ENCODE measurements around the gene C14orf39.

Gene C14orf39, protein sequence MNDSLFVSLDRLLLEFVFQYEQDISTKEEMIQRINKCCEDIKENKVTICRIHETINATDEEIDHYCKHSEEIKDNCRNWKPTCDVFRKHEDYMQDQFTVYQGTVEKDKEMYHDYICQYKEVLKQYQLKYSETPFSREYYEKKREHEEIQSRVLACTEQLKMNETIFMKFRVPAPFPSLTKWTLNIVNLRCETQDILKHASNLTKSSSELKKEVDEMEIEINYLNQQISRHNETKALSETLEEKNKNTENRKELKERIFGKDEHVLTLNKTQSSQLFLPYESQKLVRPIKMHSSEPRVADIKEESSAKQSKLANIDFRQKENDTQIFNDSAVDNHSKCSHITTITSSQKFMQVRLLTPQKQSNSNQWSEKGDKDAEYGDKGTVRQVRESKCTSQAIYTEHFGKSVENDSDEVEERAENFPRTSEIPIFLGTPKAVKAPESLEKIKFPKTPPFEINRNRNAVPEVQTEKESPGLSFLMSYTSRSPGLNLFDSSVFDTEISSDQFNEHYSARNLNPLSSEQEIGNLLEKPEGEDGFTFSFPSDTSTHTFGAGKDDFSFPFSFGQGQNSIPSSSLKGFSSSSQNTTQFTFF

DNA sequence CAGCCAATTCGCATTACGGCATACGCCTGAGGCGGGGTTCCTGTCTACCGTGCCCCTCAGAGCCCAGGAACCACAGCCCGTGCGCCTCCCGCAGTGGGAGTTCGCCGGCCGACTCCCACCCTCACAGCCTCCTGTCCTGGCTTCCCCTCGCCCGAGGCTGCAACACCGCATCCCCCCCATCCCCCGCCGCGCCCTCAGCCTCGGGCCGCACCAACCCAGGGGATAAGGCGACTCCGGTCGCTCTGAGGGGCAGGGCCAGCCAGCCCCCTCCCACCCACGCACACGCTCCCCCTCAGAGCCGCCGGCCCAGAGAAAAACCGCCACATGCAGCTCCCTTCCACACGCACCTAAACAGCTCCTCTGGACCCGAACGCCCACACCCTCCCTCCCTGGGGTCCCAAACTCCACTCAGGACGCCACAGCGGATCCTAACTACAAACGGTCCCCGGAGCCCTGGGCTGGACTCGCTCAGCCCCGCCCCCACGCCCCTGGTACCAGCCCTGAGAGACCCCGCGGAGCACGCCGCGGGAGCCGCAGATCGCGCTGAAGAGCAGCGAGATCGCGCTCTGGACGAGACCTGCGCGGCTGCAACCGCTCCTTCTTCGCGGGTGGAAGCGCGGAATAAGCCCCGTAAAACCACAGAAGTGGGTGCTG, at the start of gene C14orf39:
TSS of gene C14orf39 (minus strand) at position 466 of the 654 bp plus-strand sequence. CDS start 985 bp downstream, outside the sequence.
- peak; percentile 44 for DNase-seq

DNA sequence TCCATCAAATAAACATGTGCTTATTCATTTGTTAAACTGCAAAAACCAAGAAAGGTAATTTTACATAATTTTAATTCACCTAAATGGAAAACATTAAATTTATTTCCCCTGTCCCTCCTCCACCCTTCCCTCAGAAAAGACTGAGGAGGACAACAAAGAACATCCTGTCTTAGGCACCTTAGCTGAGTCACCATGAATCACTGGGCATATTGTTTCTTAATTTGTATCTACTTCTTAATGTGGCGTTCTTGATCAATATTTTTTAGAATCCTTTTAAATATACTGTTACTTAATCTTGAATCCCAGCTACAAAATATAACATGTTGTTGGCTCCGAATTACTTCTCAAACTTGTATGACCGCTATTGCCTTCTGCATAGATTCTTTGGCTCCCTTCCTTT, 46.6 kb upstream of the C14orf39 start:
- DNase-seq: no peak

- DNase-seq: no peak
These were observed 29.8 kb upstream of the C14orf39 start for GRCh38 chr14:60515511-60516289.

DNA sequence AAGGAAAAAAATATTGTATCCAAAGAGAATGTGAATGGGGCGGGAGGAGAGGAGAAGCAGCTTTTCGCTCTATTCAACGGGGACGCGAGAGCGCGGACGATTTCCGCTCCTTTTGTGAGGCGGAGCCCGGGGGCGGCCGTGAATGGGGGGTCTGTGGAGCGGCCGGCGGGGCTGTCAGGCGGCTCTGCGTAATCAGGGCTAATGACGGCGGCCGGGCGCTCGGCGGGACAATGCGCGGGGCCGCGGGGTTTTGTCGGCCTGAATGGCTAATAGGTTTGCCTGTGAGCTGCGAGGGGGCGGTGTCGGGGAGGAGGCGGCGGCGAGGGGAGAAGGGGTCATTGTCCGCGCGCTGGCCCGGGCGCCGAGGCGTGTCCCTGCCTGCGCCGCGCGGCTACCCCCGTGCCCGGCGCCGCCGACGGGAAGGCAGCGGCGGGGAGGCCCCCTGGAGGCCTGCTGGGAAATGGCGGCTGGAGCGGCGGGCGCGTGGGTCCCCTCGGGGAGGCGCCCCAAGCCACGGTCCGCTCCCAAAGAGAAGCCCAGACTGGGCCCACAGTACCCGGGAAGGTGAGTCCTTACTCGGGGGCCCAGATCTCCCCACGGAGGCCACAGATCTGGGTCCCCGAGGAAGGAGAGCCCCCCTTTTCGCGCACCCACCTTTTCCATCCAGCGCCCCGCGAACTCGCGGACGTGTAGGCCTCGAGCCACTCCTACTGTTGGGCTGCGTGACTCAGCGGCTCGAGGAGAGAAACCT, 29.1 kb upstream of the C14orf39 start:
- DNase-seq: peak; percentile 51

GRCh38 chr14:60514378-60514740, 28.5 kb upstream of the C14orf39 start:
- DNase-seq: no peak

DNA sequence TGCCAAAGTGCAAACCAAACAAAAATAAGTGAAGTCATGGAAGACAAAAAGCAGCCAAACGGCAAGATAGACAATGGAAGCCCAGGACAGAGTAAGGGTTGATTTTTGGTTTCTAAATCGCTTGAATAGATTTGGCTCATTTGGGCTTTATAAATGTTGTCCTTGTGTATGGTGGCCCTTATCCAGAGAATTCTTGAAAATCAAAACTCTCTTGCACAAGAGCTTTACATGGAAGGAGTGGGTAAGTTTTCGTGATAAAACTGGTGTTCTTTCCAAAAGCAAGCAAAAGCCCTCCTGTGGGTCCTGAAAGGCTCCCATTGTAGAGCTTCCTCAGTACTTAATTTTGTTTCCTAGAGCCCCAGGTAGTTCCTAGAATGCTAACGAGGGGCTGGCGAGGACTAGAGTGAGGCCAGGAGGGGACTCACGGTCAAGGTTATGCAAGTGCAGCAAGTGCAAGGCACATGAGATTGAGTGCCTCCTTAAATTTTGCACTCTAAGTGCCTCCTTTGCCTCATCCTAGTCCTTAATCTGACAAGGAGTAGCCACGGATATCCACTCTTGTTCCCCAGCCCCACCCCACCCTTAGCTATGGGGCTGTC, 27.2 kb upstream of the C14orf39 start:
- no peak for DNase-seq

DNA sequence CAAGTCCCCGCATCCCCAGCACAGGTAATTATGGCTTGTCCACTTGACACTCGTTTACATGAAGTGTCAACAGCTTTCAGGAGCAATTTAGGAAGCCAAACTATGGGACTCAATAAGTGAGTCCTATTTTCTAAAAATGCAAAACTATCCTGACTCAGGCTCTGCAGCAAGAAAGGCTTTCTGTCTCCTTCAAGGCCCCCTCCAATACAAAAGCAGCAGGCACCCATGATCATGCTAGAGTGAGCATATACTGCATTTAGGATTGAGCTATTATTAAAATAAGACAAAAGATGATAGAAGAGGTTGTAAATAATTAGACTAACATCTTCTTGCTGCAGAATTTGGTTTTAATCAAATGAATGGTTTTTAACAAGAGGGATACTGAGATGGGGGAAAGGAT, 26.3 kb upstream of the C14orf39 start:
- no peak for DNase-seq

- no peak for DNase-seq
These were observed 25.2 kb upstream of the C14orf39 start for GRCh38 chr14:60510951-60511599.

DNA sequence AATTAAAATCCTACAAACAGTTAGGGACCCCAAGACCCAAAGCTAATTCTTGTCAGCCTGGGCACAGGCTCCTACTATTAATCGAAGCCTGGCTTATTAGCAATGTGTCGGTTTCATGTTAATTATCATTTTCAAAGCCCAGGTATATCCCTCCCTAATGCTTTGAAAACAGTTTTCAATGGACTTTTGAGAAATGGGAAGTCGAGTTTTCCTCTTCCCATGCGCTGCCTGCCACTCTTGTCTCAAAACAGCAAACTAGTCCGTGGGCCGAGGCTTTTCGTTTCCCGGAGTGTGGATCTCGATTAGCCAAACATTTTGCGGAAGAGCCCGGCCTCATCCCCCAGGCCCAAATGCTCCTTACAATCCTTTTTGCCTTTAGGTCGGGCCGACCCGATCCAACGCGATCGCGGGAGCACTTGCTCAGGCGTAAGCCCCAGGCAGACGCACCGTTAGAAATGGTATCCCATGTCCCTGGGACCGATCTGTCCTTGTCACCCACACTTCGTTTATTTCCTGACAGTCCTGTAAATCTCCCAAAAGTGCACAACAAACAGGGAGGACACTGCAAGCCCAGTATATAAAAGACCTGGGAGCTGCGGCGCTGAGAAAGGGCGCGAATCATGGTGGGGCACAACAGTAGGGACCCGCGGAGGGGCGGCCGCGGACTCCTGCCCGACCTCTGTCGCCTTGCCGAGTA, 24.5 kb upstream of the C14orf39 start:
- DNase-seq: no peak

DNA sequence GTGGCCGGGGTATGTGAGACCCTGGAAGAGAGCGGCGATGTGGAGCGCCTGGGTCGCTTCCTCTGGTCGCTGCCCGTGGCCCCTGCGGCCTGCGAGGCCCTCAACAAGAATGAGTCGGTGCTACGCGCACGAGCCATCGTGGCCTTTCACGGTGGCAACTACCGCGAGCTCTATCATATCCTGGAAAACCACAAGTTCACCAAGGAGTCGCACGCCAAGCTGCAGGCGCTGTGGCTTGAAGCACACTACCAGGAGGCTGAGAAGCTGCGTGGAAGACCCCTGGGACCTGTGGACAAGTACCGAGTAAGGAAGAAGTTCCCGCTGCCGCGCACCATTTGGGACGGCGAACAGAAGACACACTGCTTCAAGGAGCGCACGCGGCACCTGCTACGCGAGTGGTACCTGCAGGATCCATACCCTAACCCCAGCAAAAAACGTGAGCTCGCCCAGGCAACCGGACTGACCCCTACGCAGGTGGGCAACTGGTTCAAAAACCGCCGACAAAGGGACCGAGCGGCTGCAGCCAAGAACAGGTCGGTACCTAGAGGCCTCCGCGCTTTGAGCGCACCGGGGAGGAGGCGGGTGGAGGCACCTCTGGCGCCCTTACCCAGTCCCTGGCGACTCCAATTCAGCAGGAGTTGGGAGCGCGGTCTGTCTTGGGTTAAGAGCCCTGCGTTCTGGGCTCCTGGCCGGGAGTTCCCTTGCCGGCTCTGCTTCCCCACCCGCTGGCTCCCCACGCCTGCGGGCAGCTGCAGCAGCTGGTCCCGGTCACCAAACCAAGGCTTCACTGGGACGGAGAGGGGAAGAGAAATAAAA, 23.8 kb upstream of the C14orf39 start:
- DNase-seq: no peak

GRCh38 chr14:60508707-60509437, 23.0 kb upstream of the C14orf39 start, which contains the start of gene SIX6:
Gene SIX6 (plus strand): TSS chr14:60509146. CDS start chr14:60509399, 253 bp downstream.
- DNase-seq: peak; percentile 43

GRCh38 chr14:60508363-60508706, 22.5 kb upstream of the C14orf39 start:
- DNase-seq: no peak

DNA sequence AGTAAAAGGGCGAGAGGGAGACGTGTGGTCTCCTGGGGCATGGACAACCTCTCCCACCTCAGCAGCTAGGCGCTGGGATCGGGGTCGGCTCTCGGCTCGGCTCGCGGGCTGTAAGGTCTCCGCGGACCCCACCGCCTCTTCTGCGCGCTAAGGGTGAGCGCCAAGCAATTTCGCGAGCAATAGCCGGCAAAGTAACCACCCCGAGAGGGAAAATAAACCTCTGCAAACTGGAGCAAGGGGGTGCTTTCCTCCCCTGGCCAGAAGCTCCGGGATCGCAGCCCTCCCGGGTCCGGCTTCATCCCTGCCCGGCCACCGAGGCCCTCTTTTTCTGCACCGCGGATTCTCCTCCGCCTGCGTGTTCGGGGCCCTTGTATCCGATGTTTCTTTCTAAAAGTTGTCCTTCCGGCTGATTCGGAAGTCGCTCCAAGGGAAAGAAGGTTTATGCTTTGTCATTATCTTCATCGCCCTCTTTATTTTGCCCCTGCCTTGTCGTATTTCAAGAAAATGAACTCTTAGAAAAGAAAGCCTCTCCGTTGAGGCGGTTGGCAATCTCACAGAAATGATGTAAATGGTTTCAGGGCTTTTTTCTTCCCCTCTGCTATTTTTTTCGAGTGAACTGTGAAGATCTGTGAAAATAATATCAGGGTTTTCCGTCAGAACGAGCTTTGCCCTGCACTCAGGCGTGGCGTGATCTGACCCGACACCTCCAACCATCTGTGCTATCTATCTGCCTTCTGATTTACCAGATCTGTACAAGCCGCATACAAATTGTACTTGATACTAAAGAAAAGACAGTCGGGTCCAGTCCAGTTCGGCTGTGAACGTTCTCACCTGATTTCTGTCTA, 21.3 kb upstream of the C14orf39 start:
- no peak for DNase-seq

- no peak for DNase-seq
These were observed 20.7 kb upstream of the C14orf39 start for GRCh38 chr14:60506462-60506984.

DNA sequence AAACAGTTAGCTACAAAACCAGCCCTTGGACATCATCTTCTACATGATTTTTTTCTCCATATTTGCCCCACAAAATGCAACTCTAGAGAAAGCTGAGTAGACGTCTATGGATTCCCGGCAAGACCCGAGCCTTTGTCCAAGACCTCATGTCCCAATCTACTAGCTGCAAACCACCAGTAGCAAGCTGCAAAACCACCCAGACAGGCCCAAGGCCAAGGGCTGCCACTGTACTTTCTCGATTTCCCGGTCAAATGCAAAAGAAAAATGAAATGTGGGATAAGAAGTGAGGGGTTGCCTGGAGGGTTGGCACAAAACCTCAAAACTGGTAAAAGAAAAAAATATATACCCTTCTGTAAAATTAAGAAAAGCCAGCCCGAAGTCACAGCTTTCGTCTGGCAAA, 20.1 kb upstream of the C14orf39 start:
- no peak for DNase-seq

DNA sequence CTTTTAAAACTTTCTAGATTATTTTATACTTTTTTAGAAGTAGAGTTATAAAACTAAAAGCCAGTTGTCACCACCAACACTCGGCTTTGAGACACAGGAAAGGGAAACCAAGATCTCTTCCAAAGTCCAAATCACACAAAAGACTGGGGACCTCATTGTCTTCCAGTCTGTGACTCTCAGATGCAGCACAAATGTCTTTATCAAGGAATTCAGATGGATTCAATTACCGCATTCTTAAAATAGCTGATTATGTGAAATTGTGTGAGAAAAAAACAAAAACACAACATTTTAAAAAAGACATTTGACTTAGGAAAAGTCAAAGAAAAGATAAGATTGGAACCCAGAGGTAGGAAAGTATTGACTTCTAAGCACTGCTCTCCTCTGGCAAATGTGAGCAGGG, 19.6 kb upstream of the C14orf39 start:
- no peak for DNase-seq

DNA sequence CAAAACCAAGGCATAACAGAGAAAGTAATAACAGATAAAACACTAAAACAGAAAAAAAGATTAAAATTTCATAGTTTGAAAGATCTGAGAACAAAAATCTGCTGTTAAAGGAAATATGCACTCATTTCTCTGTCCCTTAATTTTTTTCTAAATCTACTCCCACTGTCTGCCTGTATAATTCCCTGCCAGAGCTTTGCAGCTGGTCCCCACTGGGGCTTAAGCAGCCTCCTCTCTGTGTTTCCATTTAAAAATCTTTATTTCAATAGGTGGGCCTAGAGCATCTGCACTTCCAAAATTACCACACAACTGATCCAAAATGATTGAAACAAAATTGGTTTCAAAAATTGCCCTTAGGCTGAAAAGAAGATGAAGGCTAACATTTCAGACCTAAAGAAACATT, 16.7 kb upstream of the C14orf39 start:
- no peak for DNase-seq

GRCh38 chr14:60495946-60496345, 10.1 kb upstream of the C14orf39 start:
- no peak for DNase-seq

Measured in stimulated activated CD8-positive, alpha-beta memory T cell treated with anti-CD3 and anti-CD28 coated beads, Interleukin-4, amount 100 ng/mL, for 48 hours (primary cell).